Uterus (tissue), 4 donors: ENCODE results near the gene MEIG1. TPM values are rescaled to one million over a fixed set of nuclear protein-coding genes. Genes with fewer than 3 reads are reported as not detected.

ENCODE experiments used
- DNase-seq, 2 donors: peaks; one replicate each; pipeline ENCODE4 v3.0.0-alpha.2; 2019 to 2020
- H3K27ac ChIP-seq, 2 donors: fragments of 200-600 bp; sonication (generic); 1 replicate in 1 of 2; 2 replicates in 1 of 2; pipeline ENCODE4 v1.5.1; 2016 to 2018
- H3K27me3 ChIP-seq, 2 donors: fragments of 200-600 bp; sonication (generic); one replicate each; pipeline ENCODE4 v1.5.1; 2018 to 2019; ENCODE audit warnings: control low read depth in 1 of 2
- H3K36me3 ChIP-seq, 2 donors: fragments of 200-600 bp; sonication (generic); one replicate each; pipeline ENCODE4 v1.5.1; 2019; ENCODE audit warnings: control low read depth in 1 of 2
- H3K4me1 ChIP-seq, 2 donors: fragments of 200-600 bp; sonication (generic); one replicate each; pipeline ENCODE4 v1.5.1; 2018 to 2019; ENCODE audit warnings: control low read depth in 1 of 2
- H3K4me3 ChIP-seq, 2 donors: fragments of 200-600 bp; sonication (generic); 1 replicate in 1 of 2; 2 replicates in 1 of 2; pipeline ENCODE4 v1.5.1; 2018 to 2019; ENCODE audit warnings: mild to moderate bottlenecking in 1 of 2
- H3K9me3 ChIP-seq, 2 donors: fragments of 200-600 bp; sonication (generic); one replicate each; pipeline ENCODE4 v1.5.1; 2019; ENCODE audit warnings: control low read depth in 1 of 2
- POLR2A ChIP-seq, 2 donors: fragments of 450-650 bp; IDR thresholded peaks; one replicate each; pipeline ENCODE4 v1.6.1; 2016; ENCODE audit warnings: antibody characterized with exemption in 2 of 2, mild to moderate bottlenecking in 1 of 2, moderate library complexity in 1 of 2
- intact Hi-C: fragments of 100-400 bp; cut with DNase I; formaldehyde crosslinking; loops from one replicate; pipeline ENCODE4 v1.15.1; 2023; ENCODE audit warnings: low total_unique reads
- total RNA-seq, 4 donors: library from RNA; depleted of rRNA in 3 of 4; stranded (reverse); fragments of >200 nt in 3 of 4; gene quantifications; one replicate each; pipeline versions ENCODE4 v1.1.0 to v1.2.4, GENCODE V29; 2014 to 2023
- TF ChIP-seq, protein P1 (sequence below), 4 experiments: fragments of 200-600 bp in 2 of 4; fragments of 450-650 bp in 2 of 4; sonication (generic) in 2 of 4; IDR thresholded peaks; one replicate each; pipeline ENCODE4 v1.5.1; 2016 to 2019; ENCODE audit warnings: antibody characterized with exemption in 4 of 4, mild to moderate bottlenecking in 2 of 4, moderate library complexity in 1 of 4
- donor health status: DM: yes; HTN: yes; CAD: no.

MEIG1 gene, protein sequence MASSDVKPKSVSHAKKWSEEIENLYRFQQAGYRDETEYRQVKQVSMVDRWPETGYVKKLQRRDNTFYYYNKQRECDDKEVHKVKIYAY
- total RNA-seq: not detected

DNA sequence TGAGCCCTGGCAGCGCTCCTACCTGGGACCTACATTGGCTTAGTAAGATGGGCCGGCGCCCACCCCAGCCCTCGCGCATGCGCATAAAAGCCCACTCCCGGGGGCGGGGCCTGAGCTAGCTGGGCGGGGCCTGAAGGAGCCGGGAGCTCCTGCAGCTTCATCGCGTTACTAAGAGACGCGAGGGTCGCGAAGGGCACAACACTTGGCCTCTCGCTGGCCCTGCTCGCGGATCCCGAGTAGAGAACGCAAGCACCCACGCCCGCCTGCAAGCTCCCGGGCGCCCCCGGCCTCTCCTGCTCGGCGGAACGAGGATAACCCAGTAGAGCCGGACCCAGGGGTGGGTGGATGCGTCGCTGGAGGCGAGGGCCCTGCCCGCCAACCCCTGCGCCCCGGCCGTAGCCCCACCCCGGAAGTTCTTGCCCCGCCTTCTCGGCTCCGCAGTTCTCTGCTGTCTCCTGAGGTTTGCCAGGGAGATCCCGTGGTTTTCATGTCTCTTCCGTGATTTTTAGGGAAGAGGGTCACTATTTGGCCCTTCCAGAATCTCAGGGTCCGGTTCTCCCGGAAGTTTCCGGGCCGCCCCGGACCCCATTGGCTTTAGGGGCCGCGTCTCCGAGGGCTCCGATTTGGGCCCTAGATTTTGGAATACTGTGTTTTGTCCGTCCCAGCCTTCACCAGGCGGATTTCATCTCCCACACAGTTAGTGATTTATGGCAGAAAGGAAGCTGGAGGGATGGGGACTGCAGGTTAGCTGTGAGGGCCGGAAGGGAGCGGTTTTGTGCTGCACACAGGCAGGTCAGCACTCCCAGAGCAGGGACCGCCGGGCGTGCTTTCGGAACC is at the start of gene MEIG1:
Gene MEIG1 (plus strand): TSS at position 168 of the 837 bp plus-strand sequence. CDS start 7,081 bp downstream, outside the sequence.
- intact Hi-C loops: loop anchor here (10.0 kb wide), 1 partner anchor 145 kb away; no protein-coding TSS in a partner anchor
- TF ChIP-seq POLR2A (IDR thresholded peaks at IDR 0.05): peak; percentile 4 to 34
- TF ChIP-seq, protein P1, sequence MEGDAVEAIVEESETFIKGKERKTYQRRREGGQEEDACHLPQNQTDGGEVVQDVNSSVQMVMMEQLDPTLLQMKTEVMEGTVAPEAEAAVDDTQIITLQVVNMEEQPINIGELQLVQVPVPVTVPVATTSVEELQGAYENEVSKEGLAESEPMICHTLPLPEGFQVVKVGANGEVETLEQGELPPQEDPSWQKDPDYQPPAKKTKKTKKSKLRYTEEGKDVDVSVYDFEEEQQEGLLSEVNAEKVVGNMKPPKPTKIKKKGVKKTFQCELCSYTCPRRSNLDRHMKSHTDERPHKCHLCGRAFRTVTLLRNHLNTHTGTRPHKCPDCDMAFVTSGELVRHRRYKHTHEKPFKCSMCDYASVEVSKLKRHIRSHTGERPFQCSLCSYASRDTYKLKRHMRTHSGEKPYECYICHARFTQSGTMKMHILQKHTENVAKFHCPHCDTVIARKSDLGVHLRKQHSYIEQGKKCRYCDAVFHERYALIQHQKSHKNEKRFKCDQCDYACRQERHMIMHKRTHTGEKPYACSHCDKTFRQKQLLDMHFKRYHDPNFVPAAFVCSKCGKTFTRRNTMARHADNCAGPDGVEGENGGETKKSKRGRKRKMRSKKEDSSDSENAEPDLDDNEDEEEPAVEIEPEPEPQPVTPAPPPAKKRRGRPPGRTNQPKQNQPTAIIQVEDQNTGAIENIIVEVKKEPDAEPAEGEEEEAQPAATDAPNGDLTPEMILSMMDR (IDR thresholded peaks at IDR 0.05): no peak
- Histone ChIP-seq H3K27ac (peak within 1 kb of the TSS; percentile 93 to 99), H3K36me3 (no peaks in the 10 kb centered on the region), H3K27me3 (no peaks in the 10 kb centered on the region), H3K4me1 (no peaks in the 10 kb centered on the region), H3K4me3 (peak within 1 kb of the TSS; percentile 62 to 97), H3K9me3 (no peaks in the 10 kb centered on the region)
- peak; percentile 95 to 96 for DNase-seq

DNA sequence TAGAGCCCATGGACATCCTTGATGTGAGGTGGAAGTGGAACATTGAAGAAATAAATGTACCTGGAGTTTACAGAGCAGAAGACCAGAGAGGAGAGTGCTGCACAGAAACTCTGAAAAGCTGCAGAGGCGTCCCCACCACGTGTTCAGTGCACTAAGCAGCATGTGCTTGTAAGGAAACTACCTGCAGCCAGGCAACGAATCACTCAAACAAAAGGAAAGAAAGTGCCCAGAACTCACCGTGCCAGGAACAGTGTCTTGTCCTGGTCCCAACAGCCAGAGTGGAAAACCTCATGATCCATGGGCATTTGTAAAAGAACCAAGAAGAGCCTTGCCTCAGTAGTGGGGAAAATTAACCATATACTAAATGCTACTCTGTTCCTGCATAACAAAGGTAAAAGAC is 48.2 kb upstream of the MEIG1 start:
- no peaks in the 10 kb centered on the region for H3K27me3 ChIP-seq
- intact Hi-C loops: no loop called here
- no peaks in the 10 kb centered on the region for H3K36me3 ChIP-seq
- DNase-seq: no peak
- H3K4me1 ChIP-seq: no peaks in the 10 kb centered on the region
- H3K4me3 ChIP-seq: no peak overlapping the region
- no peak overlapping the region for H3K27ac ChIP-seq
- TF ChIP-seq, protein P1 (IDR thresholded peaks at IDR 0.05): no peak
- no peak for TF ChIP-seq POLR2A (IDR thresholded peaks at IDR 0.05)
- H3K9me3 ChIP-seq: no peaks in the 10 kb centered on the region

DNA sequence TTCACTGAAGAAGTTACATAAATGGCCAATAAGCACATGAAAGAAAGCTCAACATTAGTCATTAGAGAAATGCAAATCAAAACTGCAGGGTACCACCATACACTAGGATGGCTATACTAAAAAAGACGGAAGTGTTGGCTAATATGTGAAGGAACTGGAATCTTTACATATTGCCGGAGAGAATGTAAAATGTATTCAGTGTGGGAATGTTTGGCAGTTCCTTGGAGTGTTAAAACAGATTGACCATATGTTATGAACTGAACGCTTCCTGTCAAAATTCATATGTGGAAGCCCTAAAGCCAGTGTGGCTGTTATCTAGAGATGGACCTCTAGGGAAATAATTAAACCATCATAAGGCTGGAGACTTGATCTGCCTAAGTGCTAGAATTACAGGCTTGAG is 47.4 kb upstream of the MEIG1 start:
- Histone ChIP-seq H3K27ac (no peak overlapping the region), H3K4me1 (no peaks in the 10 kb centered on the region), H3K4me3 (no peak overlapping the region), H3K9me3 (peaks cover 0 to 6% of the 10 kb centered on the region in 2 donors), H3K36me3 (no peaks in the 10 kb centered on the region), H3K27me3 (no peaks in the 10 kb centered on the region)
- no peak for DNase-seq
- intact Hi-C loops: no loop called here
- TF ChIP-seq POLR2A (IDR thresholded peaks at IDR 0.05): no peak
- TF ChIP-seq, protein P1 (IDR thresholded peaks at IDR 0.05): no peak

DNA sequence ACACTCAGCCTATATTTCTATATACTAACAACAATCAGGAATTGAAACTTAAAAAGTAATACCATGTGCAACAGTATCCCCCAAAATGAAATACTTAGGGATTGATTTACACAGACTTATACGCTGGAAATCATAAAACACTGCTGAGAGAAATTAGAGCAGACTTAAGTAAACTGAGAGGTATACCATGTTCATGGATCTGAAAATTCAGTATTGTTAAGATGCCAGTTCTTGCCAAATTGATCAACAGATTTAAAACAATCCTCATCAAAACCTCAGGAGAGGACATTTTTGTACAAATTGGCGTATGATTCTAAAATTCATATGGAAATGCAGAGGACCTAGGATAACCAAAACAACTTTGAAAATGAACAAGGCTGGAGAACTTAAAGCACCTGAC is 42.6 kb upstream of the MEIG1 start:
- no peak for TF ChIP-seq POLR2A (IDR thresholded peaks at IDR 0.05)
- TF ChIP-seq, protein P1 (IDR thresholded peaks at IDR 0.05): no peak
- intact Hi-C loops: no loop called here
- no peak overlapping the region for H3K27ac ChIP-seq
- no peaks in the 10 kb centered on the region for H3K27me3 ChIP-seq
- no peaks in the 10 kb centered on the region for H3K36me3 ChIP-seq
- peaks cover 0 to 14% of the 10 kb centered on the region in 2 donors for H3K9me3 ChIP-seq
- H3K4me1 ChIP-seq: no peaks in the 10 kb centered on the region
- no peak overlapping the region for H3K4me3 ChIP-seq
- DNase-seq: no peak

DNA sequence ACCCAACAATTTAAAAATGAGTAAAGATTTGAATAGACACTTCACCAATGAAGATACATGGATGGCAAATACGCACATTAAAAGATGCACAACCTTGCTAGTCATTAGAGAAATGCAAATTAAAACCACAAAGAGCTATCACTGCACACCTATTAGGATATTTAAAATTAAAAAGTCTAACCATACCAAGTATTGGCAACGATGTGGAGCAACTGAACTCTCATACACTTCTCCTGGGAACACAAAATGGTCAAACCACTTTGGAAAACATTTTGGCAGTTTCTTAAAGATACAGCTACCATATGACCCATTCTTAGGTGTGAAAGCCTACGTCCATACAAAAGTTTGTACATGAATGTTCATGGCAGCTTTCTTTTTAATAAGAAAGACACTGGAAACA is 41.4 kb upstream of the MEIG1 start:
- Histone ChIP-seq H3K27ac (no peak overlapping the region), H3K4me1 (no peaks in the 10 kb centered on the region), H3K4me3 (no peak overlapping the region), H3K9me3 (peaks cover 0 to 14% of the 10 kb centered on the region in 2 donors), H3K27me3 (no peaks in the 10 kb centered on the region), H3K36me3 (no peaks in the 10 kb centered on the region)
- intact Hi-C loops: no loop called here
- TF ChIP-seq, protein P1 (IDR thresholded peaks at IDR 0.05): no peak
- TF ChIP-seq POLR2A (IDR thresholded peaks at IDR 0.05): no peak
- DNase-seq: no peak
